Thyroid gland (tissue), 4 donors: ENCODE measurements around the gene C6orf47.

ENCODE experiments used
- CTCF ChIP-seq, 6 experiments: fragments of 200-600 bp in 3 of 6; fragments of 450-650 bp in 3 of 6; sonication (generic) in 3 of 6; IDR thresholded peaks; one replicate each; pipeline ENCODE4 v1.5.1; 2016 to 2019; ENCODE audit warnings: antibody characterized with exemption in 6 of 6, mild to moderate bottlenecking in 2 of 6, inconsistent platforms in 1 of 6, moderate library complexity in 1 of 6
- POLR2A ChIP-seq, 2 donors: fragments of 450-650 bp; IDR thresholded peaks; one replicate each; pipeline ENCODE4 v1.6.1; 2017; ENCODE audit warnings: antibody characterized with exemption in 2 of 2, mild to moderate bottlenecking in 2 of 2, moderate library complexity in 1 of 2

GRCh38 chr6:31654574-31655348, 5.8 kb downstream of the C6orf47 start:
- TF ChIP-seq POLR2A (IDR thresholded peaks at IDR 0.05) (no peak), CTCF (IDR thresholded peaks at IDR 0.05) (no peak)
